Trophoblast cell (in vitro differentiated cells and primary cell): ENCODE results near the gene COL19A1.

Experiments
- DNase-seq, 2 donors: peaks; one replicate each; pipeline ENCODE4 v3.0.0-alpha.2; 2016
- H2AFZ ChIP-seq: 2 replicates; pipeline ENCODE4 v1.6.1; 2013; ENCODE audit warnings: low read length, moderate library complexity, mild to moderate bottlenecking; ENCODE audit not compliant: insufficient read depth, poor library complexity
- H2AK5ac ChIP-seq: 2 replicates; pipeline ENCODE4 v1.6.1; 2013; ENCODE audit warnings: mild to moderate bottlenecking, low read length
- H2BK120ac ChIP-seq: 2 replicates; pipeline ENCODE4 v1.6.1; 2013; ENCODE audit warnings: low read length, mild to moderate bottlenecking, moderate library complexity; ENCODE audit not compliant: insufficient read depth, poor library complexity
- H2BK12ac ChIP-seq: 2 replicates; pipeline ENCODE4 v1.6.1; 2013; ENCODE audit warnings: mild to moderate bottlenecking, low read length, moderate library complexity
- H2BK5ac ChIP-seq: 2 replicates; pipeline ENCODE4 v1.6.1; 2013; ENCODE audit warnings: low read length, low read depth, moderate library complexity, mild to moderate bottlenecking; ENCODE audit not compliant: poor library complexity
- H3K14ac ChIP-seq: 2 replicates; pipeline ENCODE4 v1.6.1; 2013; ENCODE audit warnings: mild to moderate bottlenecking, low read length
- H3K18ac ChIP-seq: 2 replicates; pipeline ENCODE4 v1.6.1; 2013; ENCODE audit warnings: mild to moderate bottlenecking, low read length
- H3K23ac ChIP-seq: 2 replicates; pipeline ENCODE4 v1.6.1; 2013; ENCODE audit warnings: low read length
- H3K27ac ChIP-seq: 2 replicates; pipeline ENCODE4 v1.5.1; 2013; ENCODE audit warnings: low read depth, mild to moderate bottlenecking, inconsistent platforms, low read length, moderate library complexity
- H3K27me3 ChIP-seq: 2 replicates; pipeline ENCODE4 v1.6.1; 2013; ENCODE audit warnings: inconsistent platforms, mild to moderate bottlenecking, low read length, moderate library complexity; ENCODE audit not compliant: insufficient read depth
- H3K36me3 ChIP-seq, 2 experiments: 1 replicate in 1 of 2; 2 replicates in 1 of 2; pipeline ENCODE4 v1.6.1; 2013; ENCODE audit warnings: low read length in 2 of 2, mild to moderate bottlenecking in 2 of 2, moderate library complexity in 1 of 2; ENCODE audit not compliant: insufficient read depth in 2 of 2, control insufficient read depth in 1 of 2
- H3K4ac ChIP-seq: 2 replicates; pipeline ENCODE4 v1.6.1; 2013; ENCODE audit warnings: low read depth, mild to moderate bottlenecking, low read length, moderate library complexity
- H3K4me1 ChIP-seq, 2 experiments: 1 replicate in 1 of 2; 2 replicates in 1 of 2; pipeline ENCODE4 v1.6.1; 2013; ENCODE audit warnings: low read length in 2 of 2, mild to moderate bottlenecking in 2 of 2, moderate library complexity in 1 of 2; ENCODE audit not compliant: insufficient read depth in 2 of 2, control insufficient read depth in 1 of 2
- H3K4me2 ChIP-seq: 2 replicates; pipeline ENCODE4 v1.6.1; 2013; ENCODE audit warnings: inconsistent platforms, mild to moderate bottlenecking, low read length, moderate library complexity
- H3K4me3 ChIP-seq: 2 replicates; pipeline ENCODE4 v1.5.1; 2013; ENCODE audit warnings: mild to moderate bottlenecking, low read depth, low read length, inconsistent platforms
- H3K79me1 ChIP-seq: one replicate; pipeline ENCODE4 v1.6.1; 2013; ENCODE audit warnings: low read length
- H3K79me2 ChIP-seq: 2 replicates; pipeline ENCODE4 v1.6.1; 2013; ENCODE audit warnings: low read length, mild to moderate bottlenecking; ENCODE audit not compliant: control insufficient read depth, insufficient read depth, poor library complexity
- H3K9ac ChIP-seq: 2 replicates; pipeline ENCODE4 v1.6.1; 2013; ENCODE audit warnings: mild to moderate bottlenecking, low read length
- H3K9me3 ChIP-seq: 2 replicates; pipeline ENCODE4 v1.6.1; 2013; ENCODE audit warnings: low read depth, mild to moderate bottlenecking, control low read depth, inconsistent platforms, low read length; ENCODE audit not compliant: insufficient read depth
- H4K12ac ChIP-seq: 2 replicates; pipeline ENCODE4 v1.6.1; 2013; ENCODE audit warnings: low read depth, mild to moderate bottlenecking, low read length, moderate library complexity
- H4K8ac ChIP-seq: 2 replicates; pipeline ENCODE4 v1.6.1; 2013; ENCODE audit warnings: low read depth, mild to moderate bottlenecking, low read length, moderate library complexity
- H4K91ac ChIP-seq: one replicate; pipeline ENCODE4 v1.6.1; 2013; ENCODE audit warnings: low read depth, mild to moderate bottlenecking, low read length, moderate library complexity
- WGBS: extraction: QIAGEN DNeasy Blood & Tissue Kit; methylation state at CpG from one replicate; pipeline ENCODE4 v1.1.7; 2013; ENCODE audit warnings: missing lambda C conversion rate; ENCODE audit not compliant: insufficient read length, insufficient coverage; ENCODE audit errors: extremely low coverage; 5-methylcytosine and 5-hydroxymethylcytosine counted together

Gene COL19A1

GRCh38 chr6:70236343-70236742, 370.0 kb downstream of the COL19A1 start:
- Histone ChIP-seq H4K12ac (no peak overlapping the region), H3K9me3 (no peaks in the 10 kb centered on the region), H3K27me3 (no peaks in the 10 kb centered on the region), H3K14ac (no peak overlapping the region), H2AFZ (no peak overlapping the region), H3K79me2 (no peaks in the 10 kb centered on the region), H3K79me1 (no peaks in the 10 kb centered on the region), H3K23ac (no peak overlapping the region), H3K36me3 (no peaks in the 10 kb centered on the region), H3K18ac (no peak overlapping the region), H4K8ac (no peak overlapping the region), H3K9ac (no peak overlapping the region), H2BK120ac (no peak overlapping the region), H2BK5ac (no peak overlapping the region), H3K4me3 (no peak overlapping the region), H2BK12ac (no peak overlapping the region), H2AK5ac (no peak overlapping the region), H3K4me2 (no peak overlapping the region), H3K27ac (no peak overlapping the region), H3K4me1 (no peaks in the 10 kb centered on the region), H3K4ac (no peak overlapping the region), H4K91ac (no peak overlapping the region)
- WGBS, result no CpG with 5 or more reads among the region's 3 CpGs
- DNase-seq, result no peak

- no peak overlapping the region for H3K4ac ChIP-seq
- H3K27me3 ChIP-seq, result no peaks in the 10 kb centered on the region
- no peak overlapping the region for H4K91ac ChIP-seq
- no peaks in the 10 kb centered on the region for H3K4me1 ChIP-seq
- H3K9me3 ChIP-seq, result no peaks in the 10 kb centered on the region
- H3K14ac ChIP-seq, result no peak overlapping the region
- H3K79me2 ChIP-seq, result no peaks in the 10 kb centered on the region
- H2BK120ac ChIP-seq, result no peak overlapping the region
- H4K8ac ChIP-seq, result no peak overlapping the region
- no peak overlapping the region for H4K12ac ChIP-seq
- WGBS, result no CpG with 5 or more reads among the region's 3 CpGs
- DNase-seq, result no peak
- no peak overlapping the region for H3K23ac ChIP-seq
- H3K9ac ChIP-seq, result no peak overlapping the region
- no peak overlapping the region for H2AFZ ChIP-seq
- H2AK5ac ChIP-seq, result no peak overlapping the region
- no peak overlapping the region for H2BK12ac ChIP-seq
- no peak overlapping the region for H3K4me2 ChIP-seq
- no peaks in the 10 kb centered on the region for H3K79me1 ChIP-seq
- no peak overlapping the region for H2BK5ac ChIP-seq
- H3K4me3 ChIP-seq, result no peak overlapping the region
- no peak overlapping the region for H3K27ac ChIP-seq
- no peaks in the 10 kb centered on the region for H3K36me3 ChIP-seq
- no peak overlapping the region for H3K18ac ChIP-seq
Observed at GRCh38 chr6:70241031-70241430, 374.7 kb downstream of the COL19A1 start.

DNA sequence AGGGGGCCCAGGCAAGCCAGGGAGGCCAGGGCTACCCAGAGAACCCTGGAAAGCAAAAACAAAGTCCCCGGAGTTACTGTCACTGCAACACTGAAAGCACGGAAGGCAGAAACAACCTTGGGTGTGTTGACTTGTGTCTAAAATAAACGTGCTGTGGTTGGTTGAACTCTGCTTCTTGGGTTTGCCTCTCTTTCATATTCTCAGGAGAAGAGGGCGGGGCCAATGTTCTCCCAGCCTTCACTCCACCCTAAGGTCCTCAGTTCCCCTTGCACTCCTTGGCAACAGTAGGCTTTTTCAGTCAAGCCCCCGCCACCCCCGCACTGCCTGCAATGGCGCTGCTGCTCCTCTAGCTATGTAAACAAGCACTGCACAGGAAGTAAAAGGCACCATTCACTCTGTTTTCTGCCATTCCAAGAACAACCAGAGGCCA, 375.6 kb downstream of the COL19A1 start:
- Histone ChIP-seq H2AFZ (no peak overlapping the region), H3K18ac (no peak overlapping the region), H3K9me3 (no peaks in the 10 kb centered on the region), H3K27me3 (no peaks in the 10 kb centered on the region), H3K14ac (no peak overlapping the region), H4K91ac (no peak overlapping the region), H3K9ac (no peak overlapping the region), H3K27ac (no peak overlapping the region), H2BK12ac (no peak overlapping the region), H3K4me2 (no peak overlapping the region), H3K4me3 (no peak overlapping the region), H2BK120ac (no peak overlapping the region), H3K79me1 (no peaks in the 10 kb centered on the region), H3K79me2 (no peaks in the 10 kb centered on the region), H4K8ac (no peak overlapping the region), H3K4ac (no peak overlapping the region), H3K36me3 (no peaks in the 10 kb centered on the region), H3K23ac (no peak overlapping the region), H2BK5ac (no peak overlapping the region), H3K4me1 (no peaks in the 10 kb centered on the region), H2AK5ac (no peak overlapping the region), H4K12ac (no peak overlapping the region)
- no CpG with 5 or more reads among the region's 7 CpGs for WGBS
- DNase-seq, result no peak

GRCh38 chr6:70246118-70246517, 379.8 kb downstream of the COL19A1 start:
- no peak overlapping the region for H2BK5ac ChIP-seq
- no peaks in the 10 kb centered on the region for H3K79me1 ChIP-seq
- no peak overlapping the region for H3K4me3 ChIP-seq
- no peak overlapping the region for H4K8ac ChIP-seq
- H3K79me2 ChIP-seq, result no peaks in the 10 kb centered on the region
- no peak overlapping the region for H2AFZ ChIP-seq
- no peaks in the 10 kb centered on the region for H3K36me3 ChIP-seq
- no peak overlapping the region for H3K18ac ChIP-seq
- H2BK12ac ChIP-seq, result no peak overlapping the region
- no peak overlapping the region for H3K27ac ChIP-seq
- no peaks in the 10 kb centered on the region for H3K27me3 ChIP-seq
- H3K4me1 ChIP-seq, result no peaks in the 10 kb centered on the region
- no peak for DNase-seq
- H3K23ac ChIP-seq, result no peak overlapping the region
- no peaks in the 10 kb centered on the region for H3K9me3 ChIP-seq
- no CpG with 5 or more reads among the region's 7 CpGs for WGBS
- no peak overlapping the region for H3K4ac ChIP-seq
- H3K4me2 ChIP-seq, result no peak overlapping the region
- H3K9ac ChIP-seq, result no peak overlapping the region
- no peak overlapping the region for H2BK120ac ChIP-seq
- no peak overlapping the region for H4K12ac ChIP-seq
- no peak overlapping the region for H4K91ac ChIP-seq
- no peak overlapping the region for H3K14ac ChIP-seq
- H2AK5ac ChIP-seq, result no peak overlapping the region
